ENCODE measurements around the gene AMER1. TPM values are rescaled to one million over a fixed set of nuclear protein-coding genes. Genes with fewer than 3 reads are reported as not detected.
"Not testable (repeated sequence)": the region's sequence is repeated elsewhere in the genome, so short reads cannot be mapped to it uniquely, and the experiment has no call there.

The AMER1 gene
- polyA plus RNA-seq (2011; rRNA removed) (1.2 and 1.3 TPM in 2 replicates), polyA minus RNA-seq (2011; rRNA and poly(A)+ RNA removed) (2.9 and 3.3 TPM in 2 replicates)

DNA sequence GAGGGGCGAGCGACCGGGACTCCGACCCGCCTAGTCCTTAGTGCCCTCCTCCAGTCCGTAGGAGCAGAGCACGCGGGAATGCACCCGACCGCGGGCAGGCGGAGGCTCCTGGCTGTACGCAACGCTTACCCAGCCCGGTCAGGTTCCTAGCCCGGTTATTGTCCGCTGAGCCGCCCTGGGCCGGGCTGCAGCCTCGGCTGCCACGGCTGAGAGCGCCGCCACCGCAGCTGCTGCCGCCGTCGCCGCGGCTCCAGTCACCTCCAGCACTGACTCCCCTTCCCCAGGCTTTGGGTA lies at the start of gene AMER1:
AMER1 (minus strand) TSS at position 268 of the 294 bp plus-strand sequence. CDS start 12,422 bp downstream, outside the sequence.
- POLR2A ChIA-PET = interaction anchor here (0.5 kb wide), 1 partner anchor 834 kb away, joined by 3 read pairs; no protein-coding TSS in a partner anchor
- Histone ChIP-seq H3K27me3 (ENCODE audit: control insufficient read depth, insufficient read depth, low read length) (no peaks in the 10 kb centered on the region), H3K36me3 (ENCODE audit: control insufficient read depth, insufficient read depth, low read length) (no peaks in the 10 kb centered on the region), H3K4me3 (ENCODE audit: low read depth, low read length) (peak within 1 kb of the TSS; percentile 62)
- CTCF ChIA-PET = no interaction called here
- TF ChIP-seq, protein P1, sequence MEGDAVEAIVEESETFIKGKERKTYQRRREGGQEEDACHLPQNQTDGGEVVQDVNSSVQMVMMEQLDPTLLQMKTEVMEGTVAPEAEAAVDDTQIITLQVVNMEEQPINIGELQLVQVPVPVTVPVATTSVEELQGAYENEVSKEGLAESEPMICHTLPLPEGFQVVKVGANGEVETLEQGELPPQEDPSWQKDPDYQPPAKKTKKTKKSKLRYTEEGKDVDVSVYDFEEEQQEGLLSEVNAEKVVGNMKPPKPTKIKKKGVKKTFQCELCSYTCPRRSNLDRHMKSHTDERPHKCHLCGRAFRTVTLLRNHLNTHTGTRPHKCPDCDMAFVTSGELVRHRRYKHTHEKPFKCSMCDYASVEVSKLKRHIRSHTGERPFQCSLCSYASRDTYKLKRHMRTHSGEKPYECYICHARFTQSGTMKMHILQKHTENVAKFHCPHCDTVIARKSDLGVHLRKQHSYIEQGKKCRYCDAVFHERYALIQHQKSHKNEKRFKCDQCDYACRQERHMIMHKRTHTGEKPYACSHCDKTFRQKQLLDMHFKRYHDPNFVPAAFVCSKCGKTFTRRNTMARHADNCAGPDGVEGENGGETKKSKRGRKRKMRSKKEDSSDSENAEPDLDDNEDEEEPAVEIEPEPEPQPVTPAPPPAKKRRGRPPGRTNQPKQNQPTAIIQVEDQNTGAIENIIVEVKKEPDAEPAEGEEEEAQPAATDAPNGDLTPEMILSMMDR (IDR thresholded peaks at IDR 0.05; ENCODE audit: insufficient read depth, low read depth, low read length) = no peak
- DNase-seq (ENCODE audit: low read depth) = no peak

DNA sequence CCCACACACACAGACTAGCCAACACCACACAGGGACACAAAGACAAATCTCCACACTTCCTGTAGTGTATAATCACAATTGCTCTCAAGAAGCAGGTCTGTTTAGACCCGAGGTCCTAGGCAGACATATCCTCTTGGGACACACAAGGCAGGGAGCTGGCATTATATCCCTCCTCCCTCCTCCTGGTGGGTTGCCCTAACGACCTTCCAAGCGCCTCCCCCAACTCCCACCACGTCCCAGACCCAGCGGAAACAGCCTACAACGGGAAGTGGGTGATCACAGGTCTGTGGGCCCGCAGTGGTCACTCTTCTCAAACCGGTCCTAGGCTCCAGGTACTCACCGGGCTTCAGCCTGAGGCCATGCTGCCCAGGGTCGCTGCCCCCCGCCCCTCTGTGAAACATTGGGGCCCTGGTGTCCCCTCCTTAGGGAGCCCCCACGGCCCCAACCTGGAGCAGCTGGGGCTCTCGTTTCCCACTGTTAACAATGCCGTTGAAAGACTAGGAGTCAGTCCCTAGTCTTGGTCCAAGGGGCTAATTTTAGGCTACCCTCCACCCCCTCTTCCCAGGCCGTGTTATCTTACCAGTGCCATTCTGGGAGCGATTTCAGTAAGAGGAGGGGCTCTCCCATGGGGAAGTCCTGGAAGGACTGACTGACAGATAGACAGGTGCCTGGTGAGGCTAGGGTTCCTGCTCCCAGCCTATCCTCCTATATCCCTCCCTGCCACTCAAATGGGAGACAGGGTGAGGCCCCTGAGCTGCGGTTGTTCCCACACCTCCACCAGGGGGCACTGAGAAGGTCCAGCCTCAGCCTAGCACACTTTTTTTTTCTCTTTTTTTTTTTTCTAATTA lies 24.8 kb upstream of the AMER1 start, which contains the start of gene ASB12:
ASB12 (minus strand) TSS at position 485 of the 848 bp plus-strand sequence. CDS start 4,957 bp downstream, outside the sequence.
- Histone ChIP-seq H3K27me3 (ENCODE audit: control insufficient read depth, insufficient read depth, low read length) (no peaks in the 10 kb centered on the region), H3K36me3 (ENCODE audit: control insufficient read depth, insufficient read depth, low read length) (no peaks in the 10 kb centered on the region), H3K4me3 (ENCODE audit: low read depth, low read length) (no peak within 1 kb of the TSS)
- CTCF ChIA-PET = no interaction called here
- POLR2A ChIA-PET = no interaction called here
- no peak for DNase-seq (ENCODE audit: low read depth)
- TF ChIP-seq, protein P1 (IDR thresholded peaks at IDR 0.05; ENCODE audit: insufficient read depth, low read depth, low read length) = no peak

DNA sequence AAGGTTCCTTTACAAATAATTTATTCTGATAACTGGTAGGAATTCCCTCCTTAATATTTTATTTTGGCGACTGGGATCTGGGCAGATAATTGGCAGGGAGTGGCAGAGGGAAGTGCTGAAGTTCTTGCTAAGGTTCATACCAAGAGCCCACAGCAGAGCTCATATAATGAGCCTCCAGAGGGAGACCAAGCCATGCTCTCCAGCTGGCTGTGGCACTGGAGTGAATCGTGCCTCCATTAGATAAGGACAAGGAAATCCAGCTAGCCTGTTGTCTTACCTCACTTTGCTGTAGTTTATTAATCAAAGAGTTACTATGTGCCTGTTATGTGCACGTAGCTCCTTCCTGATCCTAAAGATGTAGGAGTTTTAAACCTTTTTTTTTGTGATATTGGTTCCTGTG lies 23.6 kb upstream of the AMER1 start:
- POLR2A ChIA-PET = no interaction called here
- no peak for DNase-seq (ENCODE audit: low read depth)
- CTCF ChIA-PET = interaction anchor here (0.6 kb wide), 1 partner anchor 79 kb away, joined by 4 read pairs; no protein-coding TSS in a partner anchor
- Histone ChIP-seq H3K36me3 (ENCODE audit: control insufficient read depth, insufficient read depth, low read length) (no peaks in the 10 kb centered on the region), H3K4me3 (ENCODE audit: low read depth, low read length) (no peak overlapping the region), H3K27me3 (ENCODE audit: control insufficient read depth, insufficient read depth, low read length) (no peaks in the 10 kb centered on the region)
- TF ChIP-seq, protein P1 (IDR thresholded peaks at IDR 0.05; ENCODE audit: insufficient read depth, low read depth, low read length) = no peak

DNA sequence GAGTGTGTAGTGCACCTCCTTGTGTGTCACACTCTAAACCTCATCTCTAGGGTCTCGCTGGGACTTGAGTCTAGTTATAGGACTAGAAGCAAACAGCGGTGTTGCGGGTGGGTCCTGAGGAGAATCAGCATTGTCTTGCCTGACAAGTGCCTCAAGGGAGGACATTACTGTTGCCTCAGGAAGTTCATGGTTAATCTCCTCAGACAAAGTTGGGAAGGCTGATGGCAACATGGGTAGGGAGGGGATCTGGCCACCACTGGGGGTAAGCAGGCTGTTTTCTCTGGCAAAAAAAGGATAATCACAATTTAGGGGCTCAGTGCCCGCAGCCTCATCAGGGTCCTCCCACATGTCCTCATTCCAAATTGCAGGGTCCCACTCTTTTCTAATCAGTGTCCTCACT lies 12.5 kb upstream of the AMER1 start:
- TF ChIP-seq, protein P1 (IDR thresholded peaks at IDR 0.05; ENCODE audit: insufficient read depth, low read depth, low read length) = no peak
- ChIA-PET CTCF (no interaction called here), POLR2A (no interaction called here)
- DNase-seq (ENCODE audit: low read depth) = no peak
- no peaks in the 10 kb centered on the region for H3K36me3 ChIP-seq (ENCODE audit: control insufficient read depth, insufficient read depth, low read length)
- no peaks in the 10 kb centered on the region; the same call in 1 of the 2 replicates for H3K27me3 ChIP-seq (ENCODE audit: control insufficient read depth, insufficient read depth, low read length)
- H3K4me3 ChIP-seq (ENCODE audit: low read depth, low read length) = no peak overlapping the region

DNA sequence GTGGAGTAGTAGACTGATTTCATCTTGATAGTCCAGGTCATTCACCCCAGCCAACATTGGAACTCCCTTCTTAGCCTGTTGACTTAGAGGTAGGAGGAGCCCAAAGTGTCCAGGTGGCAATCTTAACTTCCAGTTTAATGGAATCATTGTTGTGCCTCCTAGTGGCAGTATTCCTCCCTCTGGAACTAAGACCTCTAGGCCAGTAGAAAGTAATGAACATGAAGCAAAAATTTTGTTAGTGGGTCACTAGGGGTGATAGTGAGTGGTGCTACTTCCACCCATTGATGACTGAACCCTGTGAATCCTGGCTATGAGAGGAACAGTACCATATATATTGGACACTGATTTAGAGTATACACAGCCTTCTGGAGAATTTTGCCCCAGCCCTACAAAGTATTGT lies 8.5 kb upstream of the AMER1 start:
- DNase-seq (ENCODE audit: low read depth); H3K36me3 ChIP-seq (ENCODE audit: control insufficient read depth, insufficient read depth, low read length); H3K4me3 ChIP-seq (ENCODE audit: low read depth, low read length); CTCF ChIA-PET; POLR2A ChIA-PET; H3K27me3 ChIP-seq (ENCODE audit: control insufficient read depth, insufficient read depth, low read length): not testable (repeated sequence)
